Measurements from ENCODE around the gene BLOC1S1.

DNA sequence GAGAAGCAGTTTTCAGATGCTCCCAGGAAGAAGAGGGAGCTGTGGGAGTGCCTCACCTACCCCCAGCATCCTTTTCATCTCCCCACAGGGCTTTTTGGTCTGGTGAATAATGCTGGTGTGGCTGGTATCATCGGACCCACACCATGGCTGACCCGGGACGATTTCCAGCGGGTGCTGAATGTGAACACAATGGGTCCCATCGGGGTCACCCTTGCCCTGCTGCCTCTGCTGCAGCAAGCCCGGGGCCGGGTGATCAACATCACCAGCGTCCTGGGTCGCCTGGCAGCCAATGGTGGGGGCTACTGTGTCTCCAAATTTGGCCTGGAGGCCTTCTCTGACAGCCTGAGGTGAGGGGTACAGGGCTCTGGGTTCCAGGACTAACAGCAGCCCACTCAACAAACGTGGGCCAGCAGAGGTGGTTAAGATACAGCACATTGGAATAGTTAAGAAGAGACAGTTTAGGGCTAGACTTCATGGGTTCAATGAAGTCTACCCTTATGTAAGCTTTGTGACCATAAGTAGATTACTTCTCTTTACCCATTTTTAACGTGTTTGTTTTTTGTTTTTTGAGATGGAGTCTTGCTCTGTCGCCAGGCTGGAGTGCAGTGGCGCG lies 5.9 kb downstream of the BLOC1S1 start:
- TF ChIP-seq, protein P1, sequence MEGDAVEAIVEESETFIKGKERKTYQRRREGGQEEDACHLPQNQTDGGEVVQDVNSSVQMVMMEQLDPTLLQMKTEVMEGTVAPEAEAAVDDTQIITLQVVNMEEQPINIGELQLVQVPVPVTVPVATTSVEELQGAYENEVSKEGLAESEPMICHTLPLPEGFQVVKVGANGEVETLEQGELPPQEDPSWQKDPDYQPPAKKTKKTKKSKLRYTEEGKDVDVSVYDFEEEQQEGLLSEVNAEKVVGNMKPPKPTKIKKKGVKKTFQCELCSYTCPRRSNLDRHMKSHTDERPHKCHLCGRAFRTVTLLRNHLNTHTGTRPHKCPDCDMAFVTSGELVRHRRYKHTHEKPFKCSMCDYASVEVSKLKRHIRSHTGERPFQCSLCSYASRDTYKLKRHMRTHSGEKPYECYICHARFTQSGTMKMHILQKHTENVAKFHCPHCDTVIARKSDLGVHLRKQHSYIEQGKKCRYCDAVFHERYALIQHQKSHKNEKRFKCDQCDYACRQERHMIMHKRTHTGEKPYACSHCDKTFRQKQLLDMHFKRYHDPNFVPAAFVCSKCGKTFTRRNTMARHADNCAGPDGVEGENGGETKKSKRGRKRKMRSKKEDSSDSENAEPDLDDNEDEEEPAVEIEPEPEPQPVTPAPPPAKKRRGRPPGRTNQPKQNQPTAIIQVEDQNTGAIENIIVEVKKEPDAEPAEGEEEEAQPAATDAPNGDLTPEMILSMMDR (IDR thresholded peaks at IDR 0.05) = no peak
- no peak for TF ChIP-seq POLR2A (IDR thresholded peaks at IDR 0.05)
- no peak for TF ChIP-seq EP300 (IDR thresholded peaks at IDR 0.05)
